Upper lobe of left lung (tissue), 6 donors: ENCODE data around the gene SRSF2. TPM values are rescaled to one million over a fixed set of nuclear protein-coding genes. Genes with fewer than 3 reads are reported as not detected.
"Not testable (repeated sequence)": the region's sequence is repeated elsewhere in the genome, so short reads cannot be mapped to it uniquely, and the experiment has no call there.

Experiments used
- ATAC-seq, 2 donors: fragments of 200-7000 bp; cut with Tn5 transposase; one replicate each; pipeline ENCODE4 v1.9.1; 2022; ENCODE audit warnings: mild to moderate bottlenecking in 2 of 2, moderate library complexity in 2 of 2; ENCODE audit not compliant: low FRiP score in 2 of 2
- DNase-seq, 2 donors: peaks; one replicate each; pipeline ENCODE4 v3.0.0-alpha.2; 2019 to 2020
- H3K27ac ChIP-seq, 4 donors: fragments of 200-600 bp; sonication (generic); one replicate each; pipeline ENCODE4 v1.5.1; 2016 to 2019
- H3K27me3 ChIP-seq, 4 donors: fragments of 200-600 bp; sonication (generic); one replicate each; pipeline ENCODE4 v1.5.1; 2017 to 2019
- H3K36me3 ChIP-seq, 4 donors: fragments of 200-600 bp; sonication (generic); one replicate each; pipeline ENCODE4 v1.5.1; 2016 to 2019
- H3K4me1 ChIP-seq, 4 donors: fragments of 200-600 bp; sonication (generic); one replicate each; pipeline ENCODE4 v1.5.1; 2018 to 2019
- H3K4me3 ChIP-seq, 4 donors: fragments of 200-600 bp; sonication (generic); one replicate each; pipeline ENCODE4 v1.5.1; 2017 to 2019; ENCODE audit warnings: mild to moderate bottlenecking in 2 of 4, moderate library complexity in 1 of 4
- H3K9me3 ChIP-seq, 4 donors: fragments of 200-600 bp; sonication (generic); one replicate each; pipeline ENCODE4 v1.5.1; 2018 to 2019
- EP300 ChIP-seq, 4 donors: sonication (generic); formaldehyde crosslinking; IDR thresholded peaks; one replicate each; pipeline ENCODE4 v1.5.1; 2017; ENCODE audit warnings: antibody characterized with exemption in 4 of 4, control low read depth in 2 of 4
- POLR2A ChIP-seq, 4 donors: fragments of 450-650 bp; IDR thresholded peaks; one replicate each; pipeline ENCODE4 v1.5.1; 2016 to 2017; ENCODE audit warnings: antibody characterized with exemption in 4 of 4, mild to moderate bottlenecking in 2 of 4
- POLR2AphosphoS5 ChIP-seq, 2 donors: sonication (generic); formaldehyde crosslinking; IDR thresholded peaks; one replicate each; pipeline ENCODE4 v1.5.1; 2017; ENCODE audit warnings: antibody characterized with exemption in 2 of 2
- WGBS, 2 donors: methylation state at CpG; one replicate each; pipeline ENCODE4 v1.1.5; 2017 to 2018; 5-methylcytosine and 5-hydroxymethylcytosine counted together
- total RNA-seq, 6 donors: library from RNA; depleted of rRNA in 4 of 6; stranded (reverse); fragments of >200 nt in 4 of 6; gene quantifications; one replicate each; pipeline versions ENCODE4 v1.1.0 to v1.2.1, GENCODE V29; 2016 to 2021
- TF ChIP-seq, protein P1 (sequence below), 6 experiments: fragments of 450-650 bp in 4 of 6; fragments of 200-600 bp in 2 of 6; sonication (generic) in 2 of 6; IDR thresholded peaks; one replicate each; pipeline ENCODE4 v1.5.1; 2016 to 2019; ENCODE audit warnings: antibody characterized with exemption in 6 of 6
- donor health status: DM: no; HTN: no; CAD: no; lungs with moderate emphysema.
- donor health status: DM: no; HTN: yes; CAD: no; lungs with severe emphysema.

SRSF2 gene
- total RNA-seq, 6 donors from 2014 or later = 133 to 454 (median 211) TPM

DNA sequence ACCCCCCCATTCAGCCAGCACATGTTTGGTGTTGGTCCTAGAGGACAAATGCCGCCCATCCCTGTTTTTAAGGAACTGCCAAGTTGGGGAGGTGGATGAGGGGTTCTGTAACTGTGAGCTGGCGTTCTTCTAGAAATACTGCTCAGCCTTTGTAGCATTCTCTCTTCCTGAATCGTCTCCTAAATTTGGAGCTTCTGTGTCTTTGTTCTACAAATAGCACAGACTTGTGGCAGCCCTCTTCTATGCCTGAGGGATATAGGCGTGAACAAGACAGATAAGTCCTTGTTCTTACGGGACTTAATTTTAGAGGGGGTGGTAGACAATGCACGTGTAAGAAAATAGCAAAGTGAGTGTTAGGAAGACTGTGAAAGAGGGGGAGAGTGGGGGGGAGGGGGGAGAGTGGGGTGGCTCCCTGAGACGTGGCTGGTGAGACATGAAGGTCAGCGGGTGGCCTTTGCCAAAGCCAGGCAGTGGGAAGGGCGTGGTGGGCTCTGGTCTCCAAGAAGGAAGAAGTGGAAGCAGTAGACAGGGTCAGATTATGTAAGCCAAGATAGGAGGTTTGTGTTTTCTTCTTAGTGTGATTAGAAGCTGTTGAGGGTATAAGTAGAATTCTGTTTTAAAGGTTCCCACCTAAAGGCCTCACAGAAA is 10.7 kb upstream of the SRSF2 start:
- Histone ChIP-seq H3K27ac (peak overlapping the region in 2 of 4 donors; percentile 27 to 34), H3K4me1 (no peaks in the 10 kb centered on the region), H3K36me3 (peaks cover 10 to 63% (median 27%) of the 10 kb centered on the region in 4 donors), H3K4me3 (no peak overlapping the region), H3K9me3 (no peaks in the 10 kb centered on the region), H3K27me3 (no peaks in the 10 kb centered on the region)
- DNase-seq = no peak
- 61 to 67% methylated on average over 9 of the region's 9 CpGs for WGBS, 2 donors
- TF ChIP-seq POLR2A (IDR thresholded peaks at IDR 0.05) = no peak
- no peak for TF ChIP-seq POLR2AphosphoS5 (IDR thresholded peaks at IDR 0.05)
- TF ChIP-seq EP300 (IDR thresholded peaks at IDR 0.05) = no peak
- ATAC-seq = no peak

DNA sequence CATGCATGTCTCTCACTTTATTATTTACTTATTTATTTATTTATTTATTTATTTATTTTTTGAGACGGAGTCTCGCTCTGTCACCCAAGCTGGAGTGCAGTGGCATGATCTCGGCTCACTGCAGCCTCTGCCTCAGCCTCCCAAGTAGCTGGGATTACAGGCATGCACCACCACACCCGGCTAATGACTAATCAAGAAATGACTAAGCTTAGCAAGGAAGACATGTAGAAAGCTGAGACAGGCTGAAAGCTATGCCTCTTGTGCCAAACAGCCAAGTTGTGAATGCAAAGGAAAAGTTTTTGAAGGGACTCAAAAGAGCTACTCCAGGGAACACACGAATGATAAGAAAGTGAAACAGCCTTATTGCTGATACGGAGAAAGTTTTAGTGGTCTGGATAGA is 8.7 kb upstream of the SRSF2 start:
- WGBS, 2 donors = 93 to 96% methylated on average over 6 of the region's 6 CpGs
- DNase-seq, H3K4me1 ChIP-seq, H3K4me3 ChIP-seq, H3K9me3 ChIP-seq, H3K27ac ChIP-seq, ATAC-seq, H3K27me3 ChIP-seq: not testable (repeated sequence)
- H3K36me3 ChIP-seq = peaks cover 10 to 64% (median 37%) of the 10 kb centered on the region in 4 donors

DNA sequence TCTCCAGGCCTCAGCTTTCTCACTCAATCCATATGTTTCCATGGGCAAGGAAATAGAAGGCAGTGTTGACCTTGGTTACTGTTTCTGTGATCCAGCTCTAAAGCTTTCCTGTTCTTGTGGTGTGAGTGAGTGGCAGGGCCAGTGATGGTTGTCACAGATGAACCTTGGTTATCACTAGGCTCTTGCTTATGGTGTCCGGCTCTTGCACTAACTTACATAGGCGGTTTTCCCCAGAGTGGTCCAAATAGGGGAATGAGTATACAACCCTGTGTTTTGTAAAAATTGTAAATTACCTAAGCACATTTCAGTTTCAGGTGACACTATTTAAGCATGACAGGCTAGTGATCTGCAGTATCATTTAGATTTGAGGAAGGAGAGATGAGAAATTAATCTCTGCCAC is 7.6 kb upstream of the SRSF2 start:
- H3K9me3 ChIP-seq = no peaks in the 10 kb centered on the region
- WGBS, 2 donors = 94 to 97% methylated on average over 2 of the region's 2 CpGs
- no peak for DNase-seq
- no peak overlapping the region for H3K27ac ChIP-seq
- peaks cover 10 to 61% (median 37%) of the 10 kb centered on the region in 4 donors for H3K36me3 ChIP-seq
- no peaks in the 10 kb centered on the region for H3K27me3 ChIP-seq
- ATAC-seq = no peak
- H3K4me1 ChIP-seq = peaks cover under 1 to 8% (median 5%) of the 10 kb centered on the region in 4 donors
- no peak for TF ChIP-seq POLR2A (IDR thresholded peaks at IDR 0.05)
- TF ChIP-seq POLR2AphosphoS5 (IDR thresholded peaks at IDR 0.05) = no peak
- TF ChIP-seq, protein P1, sequence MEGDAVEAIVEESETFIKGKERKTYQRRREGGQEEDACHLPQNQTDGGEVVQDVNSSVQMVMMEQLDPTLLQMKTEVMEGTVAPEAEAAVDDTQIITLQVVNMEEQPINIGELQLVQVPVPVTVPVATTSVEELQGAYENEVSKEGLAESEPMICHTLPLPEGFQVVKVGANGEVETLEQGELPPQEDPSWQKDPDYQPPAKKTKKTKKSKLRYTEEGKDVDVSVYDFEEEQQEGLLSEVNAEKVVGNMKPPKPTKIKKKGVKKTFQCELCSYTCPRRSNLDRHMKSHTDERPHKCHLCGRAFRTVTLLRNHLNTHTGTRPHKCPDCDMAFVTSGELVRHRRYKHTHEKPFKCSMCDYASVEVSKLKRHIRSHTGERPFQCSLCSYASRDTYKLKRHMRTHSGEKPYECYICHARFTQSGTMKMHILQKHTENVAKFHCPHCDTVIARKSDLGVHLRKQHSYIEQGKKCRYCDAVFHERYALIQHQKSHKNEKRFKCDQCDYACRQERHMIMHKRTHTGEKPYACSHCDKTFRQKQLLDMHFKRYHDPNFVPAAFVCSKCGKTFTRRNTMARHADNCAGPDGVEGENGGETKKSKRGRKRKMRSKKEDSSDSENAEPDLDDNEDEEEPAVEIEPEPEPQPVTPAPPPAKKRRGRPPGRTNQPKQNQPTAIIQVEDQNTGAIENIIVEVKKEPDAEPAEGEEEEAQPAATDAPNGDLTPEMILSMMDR (IDR thresholded peaks at IDR 0.05) = no peak
- TF ChIP-seq EP300 (IDR thresholded peaks at IDR 0.05) = no peak
- no peak overlapping the region for H3K4me3 ChIP-seq

DNA sequence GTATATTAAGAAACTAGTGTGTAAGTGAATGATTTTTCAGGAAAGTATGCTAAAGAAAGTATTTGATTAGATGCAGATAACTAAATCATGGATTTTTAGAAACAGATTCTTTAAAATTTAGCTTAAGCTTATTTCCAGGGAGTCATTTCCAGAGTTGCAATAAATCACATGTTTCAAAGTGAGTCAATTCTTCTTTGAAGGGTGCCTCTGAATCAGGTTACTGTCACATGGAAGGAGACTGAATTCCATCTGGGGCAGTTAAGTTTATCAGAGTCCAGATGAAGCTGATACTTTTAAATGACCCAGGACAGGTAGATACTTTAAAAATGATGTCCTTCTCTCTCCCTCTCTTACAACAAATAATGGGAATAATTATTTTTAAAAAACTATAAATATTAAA is 5.8 kb upstream of the SRSF2 start:
- Histone ChIP-seq H3K9me3 (no peaks in the 10 kb centered on the region), H3K4me3 (no peak overlapping the region), H3K27me3 (no peaks in the 10 kb centered on the region), H3K4me1 (peaks cover 12 to 22% (median 19%) of the 10 kb centered on the region in 4 donors), H3K36me3 (peaks cover 10 to 51% (median 37%) of the 10 kb centered on the region in 4 donors), H3K27ac (no peak overlapping the region)
- TF ChIP-seq, protein P1 (IDR thresholded peaks at IDR 0.05) = no peak
- TF ChIP-seq POLR2A (IDR thresholded peaks at IDR 0.05) (no peak), EP300 (IDR thresholded peaks at IDR 0.05) (no peak), POLR2AphosphoS5 (IDR thresholded peaks at IDR 0.05) (no peak)
- DNase-seq (no peak), ATAC-seq (no peak)

DNA sequence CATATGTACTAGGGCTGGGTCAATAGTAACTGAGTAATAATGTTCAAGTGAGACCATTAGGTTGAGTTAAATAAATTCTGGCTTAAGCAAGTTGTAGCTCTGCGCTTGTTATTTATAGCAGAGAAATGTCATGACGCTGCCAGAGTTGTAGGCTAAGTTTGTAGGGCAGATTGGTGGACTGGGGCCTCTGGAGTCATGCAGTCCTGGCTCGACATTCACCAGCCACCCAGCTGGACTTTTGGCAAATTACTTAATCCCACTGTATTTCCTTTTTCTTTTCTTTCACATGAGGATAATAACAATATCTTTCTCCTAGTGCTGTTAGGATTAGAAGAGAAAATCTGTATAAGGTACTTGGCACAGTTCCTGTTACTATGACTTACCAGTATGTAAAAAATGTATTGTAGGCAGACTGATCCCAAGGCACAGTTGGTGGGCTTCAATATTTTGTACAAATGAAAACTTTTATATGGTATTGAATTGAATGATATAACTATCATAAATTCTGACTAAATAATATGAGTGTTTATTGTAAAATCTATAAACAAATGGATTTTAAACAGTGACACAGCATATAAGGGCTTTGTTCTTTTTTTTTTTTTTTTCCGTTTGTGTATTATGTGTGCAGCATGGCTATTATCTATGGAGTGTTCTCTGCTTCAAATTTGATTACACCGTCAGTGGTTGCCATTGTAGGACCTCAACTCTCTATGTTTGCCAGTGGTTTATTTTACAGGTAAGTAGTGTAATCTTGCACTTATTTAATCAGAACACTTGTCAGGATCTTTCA is 3.4 kb upstream of the SRSF2 start:
- no peaks in the 10 kb centered on the region for H3K9me3 ChIP-seq
- H3K27me3 ChIP-seq = no peaks in the 10 kb centered on the region
- no peak overlapping the region for H3K4me3 ChIP-seq
- peaks cover 14 to 25% (median 23%) of the 10 kb centered on the region in 4 donors for H3K4me1 ChIP-seq
- H3K27ac ChIP-seq = peak overlapping the region in 2 of 4 donors; percentile 2 to 36
- H3K36me3 ChIP-seq = peaks cover 4 to 41% (median 30%) of the 10 kb centered on the region in 4 donors
- TF ChIP-seq, protein P1 (IDR thresholded peaks at IDR 0.05) = no peak
- ATAC-seq (no peak), DNase-seq (no peak)
- 73 to 76% methylated on average over 5 of the region's 5 CpGs for whole genome bisulfite sequencing, 2 donors

DNA sequence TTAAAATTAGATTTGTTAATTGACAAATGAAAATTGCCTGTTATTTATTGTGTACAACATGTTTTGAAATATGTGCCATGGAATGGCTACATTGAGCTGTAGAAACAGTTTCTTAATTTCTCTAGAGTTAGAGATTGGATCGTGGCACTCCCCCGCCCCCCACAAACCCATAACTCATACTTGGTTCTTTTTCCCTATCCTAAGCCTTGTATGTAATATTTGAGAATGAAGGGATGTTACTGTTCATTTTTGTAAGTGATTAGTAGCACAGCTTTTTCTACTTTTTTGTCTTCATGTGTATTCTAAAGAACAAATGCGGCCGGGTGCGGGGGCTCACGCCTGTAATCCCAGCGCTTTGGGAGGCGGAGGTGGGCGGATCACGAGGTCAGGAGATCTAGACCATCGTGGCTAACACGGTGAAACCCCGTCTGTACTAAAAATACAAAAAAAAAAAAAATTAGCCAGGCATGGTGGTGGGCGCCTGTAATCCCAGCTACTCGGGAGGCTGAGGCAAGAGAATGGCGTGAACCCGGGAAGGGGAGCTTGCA is 2.5 kb upstream of the SRSF2 start:
- H3K9me3 ChIP-seq, H3K4me3 ChIP-seq, ATAC-seq, H3K27me3 ChIP-seq, H3K27ac ChIP-seq: not testable (repeated sequence)
- peaks cover 23 to 34% (median 31%) of the 10 kb centered on the region in 4 donors for H3K4me1 ChIP-seq
- WGBS, 2 donors = 89 to 94% methylated on average over 17 of the region's 17 CpGs
- peaks cover 0 to 41% (median 27%) of the 10 kb centered on the region in 4 donors for H3K36me3 ChIP-seq
- DNase-seq = peak in 1 of 2 donors; percentile 56
